HEK293 (cell line): ENCODE data around the gene OR10G2.

Experiments used
- PRDM10 ChIP-seq: fragments of 450-650 bp; formaldehyde crosslinking; IDR thresholded peaks from 2 replicates; pipeline ENCODE4 v1.5.1; 2016; ENCODE audit warnings: missing biosample characterization, missing genetic modification characterization
- ZNF624 ChIP-seq: fragments of 450-650 bp; formaldehyde crosslinking; IDR thresholded peaks from 2 replicates; pipeline ENCODE4 v1.5.1; 2017; ENCODE audit warnings: missing biosample characterization, missing genetic modification characterization
- ZNF704 ChIP-seq: fragments of 450-650 bp; formaldehyde crosslinking; IDR thresholded peaks from 2 replicates; pipeline ENCODE4 v1.5.1; 2016; ENCODE audit warnings: missing biosample characterization, missing genetic modification characterization

OR10G2 gene

GRCh38 chr14:21589317-21589716 lies 45.4 kb downstream of the OR10G2 start (continued):
- TF ChIP-seq PRDM10, result no peak
- no peak for TF ChIP-seq ZNF704 (tag by site-specific recombination)
- TF ChIP-seq ZNF624 (tag by site-specific recombination), result no peak
